GM12878 (cell line): ENCODE data around the gene POP7. TPM values are rescaled to one million over a fixed set of nuclear protein-coding genes. Genes with fewer than 3 reads are reported as not detected.

Experiments
- ATAC-seq: fragments of 200-7000 bp; cut with Tn5 transposase; 3 replicates; pipeline ENCODE4 v1.9.1; 2020; ENCODE audit warnings: mild to moderate bottlenecking, moderate library complexity
- BruUV-seq: library from RNA; stranded (reverse); fragments of 400-500 nt; replicated peaks from 2 replicates; lab custom pipeline; 2021; lab: Mats Ljungman, UMichigan
- CTCF ChIA-PET: fragments of 300-600 bp; sonication (Branson Sonifier 250); formaldehyde crosslinking; extraction: SDS; loops from one replicate; lab custom pipeline; 2021; ENCODE audit warnings: inconsistent platforms; lab: Yijun Ruan, JAX
- POLR2A ChIA-PET: fragments of 350-600 bp; formaldehyde crosslinking; extraction: SDS; loops from one replicate; lab custom pipeline; 2021; ENCODE audit warnings: inconsistent platforms; lab: Charles Lee
- RAD21 ChIA-PET: fragments of 300-600 bp; sonication (Branson Sonifier 250); formaldehyde crosslinking; loops from one replicate; lab custom pipeline; 2023; ENCODE audit warnings: antibody characterized with exemption; ENCODE audit not compliant: unreplicated experiment; lab: Charles Lee
- SMC1A ChIA-PET: fragments of 300-600 bp; sonication (Branson Sonifier 250); formaldehyde crosslinking; loops from one replicate; lab custom pipeline; 2023; ENCODE audit not compliant: unreplicated experiment, uncharacterized antibody; lab: Charles Lee
- DNase-seq: peaks from one replicate; pipeline ENCODE4 v3.0.0-alpha.2; 2011; ENCODE audit warnings: low read depth, low spot score
- FAIRE-seq: peaks from 3 replicates; lab custom pipeline; 2011; peaks lifted over from hg19 to GRCh38; lab: Jason Lieb, UNC
- H2AFZ ChIP-seq: 2 replicates; pipeline ENCODE4 v1.6.0; 2011; ENCODE audit warnings: low read depth, low read length, control low read depth; ENCODE audit not compliant: control insufficient read depth
- H3K27ac ChIP-seq: 2 replicates; pipeline ENCODE4 v1.5.1; 2011; ENCODE audit warnings: control low read depth; ENCODE audit not compliant: control insufficient read depth, insufficient read depth
- H3K27me3 ChIP-seq, 2 experiments: replicated peaks in 1 of 2; 2 replicates each; pipeline versions ENCODE4 v1.6.0 to v1.6.1; 2011; ENCODE audit warnings: low read length in 1 of 2; ENCODE audit not compliant: control insufficient read depth in 2 of 2, insufficient read depth in 2 of 2
- H3K36me3 ChIP-seq, 2 experiments: 2 replicates each; pipeline ENCODE4 v1.5.1; 2011; ENCODE audit warnings: low read length in 1 of 2; ENCODE audit not compliant: control insufficient read depth in 2 of 2, insufficient read depth in 2 of 2
- H3K4me1 ChIP-seq: 2 replicates; pipeline ENCODE4 v1.6.1; 2011; ENCODE audit warnings: mild to moderate bottlenecking, low read length, moderate library complexity, mixed read lengths; ENCODE audit not compliant: control insufficient read depth, insufficient read depth
- H3K4me2 ChIP-seq: 2 replicates; pipeline ENCODE4 v1.6.0; 2011; ENCODE audit warnings: control low read depth; ENCODE audit not compliant: control insufficient read depth, insufficient read depth
- H3K4me3 ChIP-seq: fragments of 200-600 bp; sonication (generic); 2 replicates; pipeline ENCODE4 v1.5.1; 2016
- H3K79me2 ChIP-seq: 2 replicates; pipeline ENCODE4 v1.6.0; 2011; ENCODE audit warnings: low read length; ENCODE audit not compliant: control insufficient read depth, insufficient read depth
- H3K9ac ChIP-seq: 2 replicates; pipeline ENCODE4 v1.8.0; 2011; ENCODE audit warnings: low read length, control low read depth, mixed read lengths; ENCODE audit not compliant: control insufficient read depth, insufficient read depth
- H3K9me3 ChIP-seq: replicated peaks from 3 replicates; pipeline ENCODE4 v1.5.1; 2011; ENCODE audit warnings: mild to moderate bottlenecking, low read length; ENCODE audit not compliant: control insufficient read depth, insufficient read depth
- H4K20me1 ChIP-seq: 2 replicates; pipeline ENCODE4 v1.6.0; 2011; ENCODE audit not compliant: control insufficient read depth, insufficient read depth
- BCL11A ChIP-seq: IDR thresholded peaks from 2 replicates; pipeline ENCODE4 v1.6.1; 2011; ENCODE audit warnings: low read depth, low read length
- CBX3 ChIP-seq: fragments of 200-600 bp; sonication (generic); IDR thresholded peaks from 2 replicates; pipeline ENCODE4 v1.6.1; 2016; ENCODE audit warnings: low read depth, borderline replicate concordance
- CHD1 ChIP-seq: IDR thresholded peaks from 2 replicates; pipeline ENCODE4 v1.6.1; 2012; ENCODE audit warnings: low read depth, low read length, improper control_type of control experiment
- ESRRA ChIP-seq: IDR thresholded peaks from 2 replicates; pipeline ENCODE4 v1.6.1; 2012; ENCODE audit warnings: mild to moderate bottlenecking, low read length, improper control_type of control experiment
- IKZF1 ChIP-seq: fragments of 450-650 bp; conservative IDR thresholded peaks from 2 replicates; pipeline ENCODE4 v1.6.1; 2017; ENCODE audit warnings: antibody characterized with exemption, mild to moderate bottlenecking
- POLR2AphosphoS2 ChIP-seq: IDR thresholded peaks from 2 replicates; pipeline ENCODE4 v1.6.1; 2011; ENCODE audit warnings: low read depth, mild to moderate bottlenecking, low read length, improper control_type of control experiment, moderate library complexity
- POLR2AphosphoS5 ChIP-seq: IDR thresholded peaks from 2 replicates; pipeline ENCODE4 v1.6.1; 2011; ENCODE audit warnings: mild to moderate bottlenecking, low read length, inconsistent platforms
- YBX1 ChIP-seq: fragments of 450-650 bp; IDR thresholded peaks from 2 replicates; pipeline ENCODE4 v1.6.1; 2016; ENCODE audit warnings: antibody characterized with exemption
- ZSCAN29 ChIP-seq: fragments of 450-650 bp; IDR thresholded peaks from 2 replicates; pipeline ENCODE4 v1.6.1; 2017; ENCODE audit warnings: mild to moderate bottlenecking, moderate library complexity
- WGBS: methylation state at CpG from one replicate; pipeline ENCODE4 v1.1.6; 2016; ENCODE audit warnings: low lambda C conversion rate; ENCODE audit not compliant: insufficient replicate concordance, insufficient coverage; ENCODE audit errors: missing lambda C conversion rate; 5-methylcytosine and 5-hydroxymethylcytosine counted together
- in situ Hi-C: fragments of 300-500 bp; cut with MboI; formaldehyde crosslinking; loops from 9 replicates; pipeline ENCODE4 v1.14.3; 2018; ENCODE audit warnings: mixed read lengths
- intact Hi-C: fragments of 100-400 bp; cut with micrococcal nuclease; formaldehyde crosslinking; loops from one replicate; pipeline ENCODE4 v1.14.2; 2022; ENCODE audit not compliant: unreplicated experiment
- polyA plus RNA-seq, 11 experiments: library from polyadenylated mRNA; depleted of rRNA in 4 of 11; unstranded in 6 of 11; stranded (reverse) in 5 of 11; fragments of >200 nt; fragmentation: Nextera tagmentation in 4 of 11; fragmentation: Illumina TruSeq in 1 of 11; extraction: Ambion mirVana in 4 of 11; extraction: Trizol in 1 of 11; gene quantifications; 1 replicate in 1 of 11; 2 replicates in 10 of 11; pipeline versions ENCODE4 v1.2.1 to v1.2.3, GENCODE V29; 2011 to 2016; ENCODE audit warnings: inconsistent platforms in 2 of 11, missing spikeins in 2 of 11, low read depth in 1 of 11
- total RNA-seq, 4 experiments: library from RNA; depleted of rRNA in 3 of 4; stranded (reverse); fragments of >200 nt in 3 of 4; fragmentation: Illumina TruSeq in 1 of 4; extraction: Trizol in 1 of 4; gene quantifications; 2 replicates each; pipeline versions ENCODE4 v1.2.1 to v1.2.3, GENCODE V29; 2013 to 2021
- TF ChIP-seq, protein P1 (sequence below): fragments of 150-350 bp; IDR thresholded peaks from 2 replicates; pipeline ENCODE4 v1.6.1; 2016; ENCODE audit warnings: low read depth, low read length
- TF ChIP-seq, protein P2 (sequence below): IDR thresholded peaks from 2 replicates; pipeline ENCODE4 v1.6.1; 2012; ENCODE audit warnings: low read length, inconsistent platforms

POP7 gene
- total and polyA plus RNA-seq, 10 of the 15 experiments (the other 5 are each of a cell fraction or from before 2014, with no cell fraction given), result 12.1 to 148 (median 51.7) TPM

DNA sequence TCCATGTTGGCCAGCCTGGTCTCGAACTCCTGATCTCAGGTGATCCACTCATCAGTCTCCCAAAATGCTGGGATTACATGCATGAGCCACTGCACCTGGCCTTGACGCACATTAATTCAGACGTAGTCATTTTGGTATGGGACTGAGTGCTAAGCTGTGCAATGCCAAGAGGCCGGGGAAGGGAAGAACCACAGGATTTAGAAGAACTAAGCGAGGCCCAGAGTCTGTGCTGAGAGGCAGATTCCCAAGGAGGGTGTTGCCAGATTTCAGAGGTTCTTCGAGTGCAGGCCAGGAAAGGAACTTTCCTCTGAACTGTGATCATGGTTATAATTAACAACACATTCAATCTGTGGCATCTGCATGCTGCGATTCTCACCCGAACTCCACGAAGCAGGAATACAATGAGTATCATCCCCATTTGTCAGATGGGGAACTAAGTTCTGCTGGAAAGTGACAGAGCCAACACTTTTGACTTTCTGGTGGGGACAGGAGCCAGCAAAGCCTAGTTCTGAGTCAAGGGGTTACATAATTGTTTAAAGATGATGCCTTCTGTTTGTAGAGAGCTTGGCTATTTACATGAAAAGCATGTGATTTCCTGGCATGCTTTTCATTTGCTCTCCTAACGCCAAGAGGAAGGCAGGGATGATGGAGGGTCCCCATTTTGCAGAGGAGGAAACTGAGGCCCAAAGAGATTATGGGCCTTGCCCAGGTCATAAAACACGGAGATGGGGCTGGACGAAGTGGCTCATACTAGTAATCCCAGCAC is 21.3 kb downstream of the POP7 start:
- no peaks in the 10 kb centered on the region for H3K36me3 ChIP-seq
- POLR2A ChIA-PET, result interaction anchor here (1.1 kb wide), 1 partner anchor 138 kb away, joined by 4 read pairs; no protein-coding TSS in a partner anchor
- no peak overlapping the region for H3K4me3 ChIP-seq
- CTCF ChIA-PET, result interaction anchor here (1.5 to 6.4 kb wide), 4 partner anchors 21 to 331 kb away, joined by 3 to 56 read pairs (median 8); partner anchors contain the start of genes POP7 and SLC12A9
- no peak overlapping the region for H3K4me2 ChIP-seq
- no peak overlapping the region for H3K9ac ChIP-seq
- in situ Hi-C loops, result loop anchor here (5.0 kb wide), 1 partner anchor 255 kb away; no protein-coding TSS in a partner anchor
- no peaks in the 10 kb centered on the region for H4K20me1 ChIP-seq
- ATAC-seq, result no peak
- intact Hi-C loops, result loop anchor here (5.0 kb wide), 1 partner anchor 250 kb away; the partner anchor contains the start of gene TSC22D4
- WGBS, result 18% methylated on average over 12 of the region's 12 CpGs
- H2AFZ ChIP-seq, result no peak overlapping the region
- SMC1A ChIA-PET, result interaction anchor here (0.7 to 3.5 kb wide), 3 partner anchors 22 to 168 kb away, joined by 3 to 18 read pairs (median 4); partner anchors contain the start of gene POP7
- no peak overlapping the region for H3K27ac ChIP-seq
- no peaks in the 10 kb centered on the region for H3K4me1 ChIP-seq
- FAIRE-seq, result no peak
- no TSS peak for BruUV-seq
- RAD21 ChIA-PET, result interaction anchor here (0.6 kb wide), 1 partner anchor 22 kb away, joined by 3 read pairs; no protein-coding TSS in a partner anchor
- TF ChIP-seq ESRRA (no peak), CHD1 (no peak), CBX3 (no peak), POLR2AphosphoS5 (no peak)
- no peaks in the 10 kb centered on the region for H3K79me2 ChIP-seq
- DNase-seq, result no peak
- peaks cover 0 to 8% of the 10 kb centered on the region in 2 experiments; a peak in 3 of 4 replicates for H3K27me3 ChIP-seq
- H3K9me3 ChIP-seq, result no peaks in the 10 kb centered on the region

DNA sequence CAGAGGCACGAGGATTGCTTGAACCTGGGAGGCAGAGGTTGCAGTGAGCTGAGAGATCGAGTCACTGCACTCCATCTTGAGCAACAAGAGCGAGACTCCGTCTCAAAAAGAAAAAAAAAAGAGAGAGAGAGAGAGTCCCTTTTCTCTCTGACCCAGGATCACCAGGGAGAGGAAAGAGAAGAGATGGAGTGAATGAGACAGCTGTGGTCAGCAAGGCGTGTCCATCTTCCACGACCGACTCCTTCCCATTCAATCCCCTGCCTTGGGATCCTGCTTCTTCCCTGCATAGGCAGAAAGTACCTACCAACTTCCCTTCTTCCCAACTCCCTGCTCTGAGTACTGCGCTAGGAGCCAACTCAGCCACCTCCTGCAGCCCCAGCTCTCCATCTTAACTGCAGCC is 22.3 kb downstream of the POP7 start:
- H3K27me3 ChIP-seq, result peaks cover 0 to 7% of the 10 kb centered on the region in 2 experiments; a peak in 3 of 4 replicates
- no peak overlapping the region for H3K4me2 ChIP-seq
- in situ Hi-C loops (loop anchor here (5.0 kb wide), 1 partner anchor 256 kb away; no protein-coding TSS in a partner anchor), intact Hi-C loops (loop anchor here (5.0 kb wide), 1 partner anchor 251 kb away; the partner anchor contains the start of gene TSC22D4)
- BruUV-seq, result no TSS peak
- DNase-seq (no peak), ATAC-seq (no peak), FAIRE-seq (no peak)
- H3K27ac ChIP-seq, result no peak overlapping the region
- no peak overlapping the region for H3K9ac ChIP-seq
- 14% methylated on average over 8 of the region's 8 CpGs for WGBS
- SMC1A ChIA-PET, result no interaction called here
- H4K20me1 ChIP-seq, result no peaks in the 10 kb centered on the region
- H3K79me2 ChIP-seq, result no peaks in the 10 kb centered on the region
- RAD21 ChIA-PET, result no interaction called here
- H3K4me1 ChIP-seq, result no peaks in the 10 kb centered on the region; the same call in 1 of the 2 replicates
- no peak overlapping the region for H2AFZ ChIP-seq
- POLR2A ChIA-PET, result interaction anchor here (1.1 kb wide), 1 partner anchor 139 kb away, joined by 4 read pairs; no protein-coding TSS in a partner anchor
- H3K36me3 ChIP-seq, result no peaks in the 10 kb centered on the region
- no peaks in the 10 kb centered on the region for H3K9me3 ChIP-seq
- H3K4me3 ChIP-seq, result no peak overlapping the region
- CTCF ChIA-PET, result interaction anchor here (0.7 to 6.4 kb wide), 4 partner anchors 22 to 245 kb away, joined by 3 to 56 read pairs (median 4); partner anchors contain the start of gene POP7
- TF ChIP-seq BCL11A (no peak), ZSCAN29 (no peak), CHD1 (no peak), POLR2AphosphoS2 (no peak), YBX1 (no peak), IKZF1 (no peak)
- TF ChIP-seq, protein P1, sequence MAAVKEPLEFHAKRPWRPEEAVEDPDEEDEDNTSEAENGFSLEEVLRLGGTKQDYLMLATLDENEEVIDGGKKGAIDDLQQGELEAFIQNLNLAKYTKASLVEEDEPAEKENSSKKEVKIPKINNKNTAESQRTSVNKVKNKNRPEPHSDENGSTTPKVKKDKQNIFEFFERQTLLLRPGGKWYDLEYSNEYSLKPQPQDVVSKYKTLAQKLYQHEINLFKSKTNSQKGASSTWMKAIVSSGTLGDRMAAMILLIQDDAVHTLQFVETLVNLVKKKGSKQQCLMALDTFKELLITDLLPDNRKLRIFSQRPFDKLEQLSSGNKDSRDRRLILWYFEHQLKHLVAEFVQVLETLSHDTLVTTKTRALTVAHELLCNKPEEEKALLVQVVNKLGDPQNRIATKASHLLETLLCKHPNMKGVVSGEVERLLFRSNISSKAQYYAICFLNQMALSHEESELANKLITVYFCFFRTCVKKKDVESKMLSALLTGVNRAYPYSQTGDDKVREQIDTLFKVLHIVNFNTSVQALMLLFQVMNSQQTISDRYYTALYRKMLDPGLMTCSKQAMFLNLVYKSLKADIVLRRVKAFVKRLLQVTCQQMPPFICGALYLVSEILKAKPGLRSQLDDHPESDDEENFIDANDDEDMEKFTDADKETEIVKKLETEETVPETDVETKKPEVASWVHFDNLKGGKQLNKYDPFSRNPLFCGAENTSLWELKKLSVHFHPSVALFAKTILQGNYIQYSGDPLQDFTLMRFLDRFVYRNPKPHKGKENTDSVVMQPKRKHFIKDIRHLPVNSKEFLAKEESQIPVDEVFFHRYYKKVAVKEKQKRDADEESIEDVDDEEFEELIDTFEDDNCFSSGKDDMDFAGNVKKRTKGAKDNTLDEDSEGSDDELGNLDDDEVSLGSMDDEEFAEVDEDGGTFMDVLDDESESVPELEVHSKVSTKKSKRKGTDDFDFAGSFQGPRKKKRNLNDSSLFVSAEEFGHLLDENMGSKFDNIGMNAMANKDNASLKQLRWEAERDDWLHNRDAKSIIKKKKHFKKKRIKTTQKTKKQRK, result no peak
- TF ChIP-seq, protein P2, sequence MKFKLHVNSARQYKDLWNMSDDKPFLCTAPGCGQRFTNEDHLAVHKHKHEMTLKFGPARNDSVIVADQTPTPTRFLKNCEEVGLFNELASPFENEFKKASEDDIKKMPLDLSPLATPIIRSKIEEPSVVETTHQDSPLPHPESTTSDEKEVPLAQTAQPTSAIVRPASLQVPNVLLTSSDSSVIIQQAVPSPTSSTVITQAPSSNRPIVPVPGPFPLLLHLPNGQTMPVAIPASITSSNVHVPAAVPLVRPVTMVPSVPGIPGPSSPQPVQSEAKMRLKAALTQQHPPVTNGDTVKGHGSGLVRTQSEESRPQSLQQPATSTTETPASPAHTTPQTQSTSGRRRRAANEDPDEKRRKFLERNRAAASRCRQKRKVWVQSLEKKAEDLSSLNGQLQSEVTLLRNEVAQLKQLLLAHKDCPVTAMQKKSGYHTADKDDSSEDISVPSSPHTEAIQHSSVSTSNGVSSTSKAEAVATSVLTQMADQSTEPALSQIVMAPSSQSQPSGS, result no peak
